Keratinocyte (primary cell): ENCODE measurements around the gene SLC1A2.

Source experiments
- CTCF ChIP-seq, 3 experiments: IDR thresholded peaks in 1 of 3; conservative IDR thresholded peaks in 1 of 3; optimal IDR thresholded peaks in 1 of 3; 2 replicates in 2 of 3; 3 replicates in 1 of 3; pipeline versions ENCODE3 to v1.5.1; 2011; ENCODE audit warnings: low read length in 3 of 3, mild to moderate bottlenecking in 3 of 3, moderate library complexity in 2 of 3, control low read depth in 1 of 3, inconsistent platforms in 1 of 3; ENCODE audit not compliant: insufficient read depth in 2 of 3; ENCODE audit errors: extremely low read depth in 1 of 3
- EZH2 ChIP-seq: IDR thresholded peaks from one replicate; pipeline ENCODE4 v1.6.1; 2012; ENCODE audit warnings: inconsistent platforms, mild to moderate bottlenecking, low read length, moderate library complexity

- TF ChIP-seq CTCF (optimal IDR thresholded peaks at IDR 0.05 in 1 of 3, IDR thresholded peaks at IDR 0.05 in 1 of 3, conservative IDR thresholded peaks at IDR 0.05 in 1 of 3; ENCODE audit: extremely low read depth in 1 of 3, insufficient read depth in 2 of 3, low read length in 3 of 3) (no peak), EZH2 (no peak)
Measured at GRCh38 chr11:35204614-35205013, 214.7 kb downstream of the SLC1A2 start.
